Duodenal mucosa (tissue), 2 donors: ENCODE measurements around the gene ASIC1.

Source experiments
- H3K27ac ChIP-seq: one replicate; pipeline ENCODE4 v1.7.0; 2013; ENCODE audit warnings: low read depth, low read length
- H3K27me3 ChIP-seq, 2 donors: one replicate each; pipeline ENCODE4 v1.7.0; 2013; ENCODE audit warnings: low read length in 2 of 2, control low read depth in 1 of 2; ENCODE audit not compliant: insufficient read depth in 2 of 2, control insufficient read depth in 1 of 2
- H3K36me3 ChIP-seq, 2 donors: one replicate each; pipeline ENCODE4 v1.7.0; 2013; ENCODE audit warnings: low read length in 2 of 2, control low read depth in 1 of 2; ENCODE audit not compliant: insufficient read depth in 2 of 2, control insufficient read depth in 1 of 2
- H3K4me1 ChIP-seq, 2 donors: one replicate each; pipeline ENCODE4 v1.7.0; 2013; ENCODE audit warnings: low read length in 2 of 2, control low read depth in 1 of 2; ENCODE audit not compliant: insufficient read depth in 2 of 2, control insufficient read depth in 1 of 2
- H3K4me3 ChIP-seq, 2 donors: one replicate each; pipeline ENCODE4 v1.7.0; 2013; ENCODE audit warnings: low read length in 2 of 2, low read depth in 1 of 2
- H3K9ac ChIP-seq, 2 donors: one replicate each; pipeline ENCODE4 v1.7.0; 2013; ENCODE audit warnings: low read length in 2 of 2, low read depth in 1 of 2
- H3K9me3 ChIP-seq, 2 donors: one replicate each; pipeline ENCODE4 v1.7.0; 2013; ENCODE audit warnings: low read length in 2 of 2, control low read depth in 1 of 2; ENCODE audit not compliant: control insufficient read depth in 1 of 2

Gene ASIC1

DNA sequence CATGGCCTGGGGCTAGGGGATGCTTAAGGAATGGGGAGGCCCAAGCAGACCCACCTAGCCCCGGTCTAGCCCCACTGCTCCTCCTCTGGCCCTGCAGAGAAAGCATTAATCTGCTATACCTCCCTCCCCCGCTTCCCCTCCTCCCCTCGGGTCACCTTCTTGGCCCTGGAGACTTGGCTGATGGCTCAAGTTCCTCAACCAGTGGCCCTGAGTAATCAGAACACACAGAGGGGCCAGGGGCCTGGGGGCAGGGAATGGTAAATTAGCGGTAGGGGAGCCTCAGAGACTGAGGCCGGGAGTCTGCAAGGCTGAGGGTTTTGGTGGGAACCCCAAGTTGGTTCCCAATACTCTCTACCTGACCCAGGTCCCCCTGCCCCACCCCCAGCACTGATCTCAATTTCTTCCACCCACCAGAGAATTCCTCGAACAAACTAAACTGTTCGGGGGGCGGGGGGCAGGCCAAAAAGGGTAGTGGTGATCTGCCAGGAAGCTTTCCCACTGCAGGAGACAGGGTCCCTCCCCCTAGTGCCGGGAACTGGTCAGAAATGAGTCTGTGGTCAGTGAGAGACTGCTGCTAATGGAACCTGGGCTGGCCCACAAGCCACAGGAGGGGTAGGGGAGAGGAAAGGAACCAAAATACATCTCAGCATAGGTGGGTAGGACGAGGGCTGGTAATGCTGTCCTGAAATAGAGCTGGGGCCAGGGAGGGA, 15.0 kb downstream of the ASIC1 start:
- peaks cover 11% of the 10 kb centered on the region in 2 donors for H3K4me1 ChIP-seq
- no peak overlapping the region for H3K9ac ChIP-seq
- H3K27ac ChIP-seq, result no peak overlapping the region
- no peak overlapping the region for H3K4me3 ChIP-seq
- H3K9me3 ChIP-seq, result no peaks in the 10 kb centered on the region
- no peaks in the 10 kb centered on the region for H3K27me3 ChIP-seq
- no peaks in the 10 kb centered on the region for H3K36me3 ChIP-seq

DNA sequence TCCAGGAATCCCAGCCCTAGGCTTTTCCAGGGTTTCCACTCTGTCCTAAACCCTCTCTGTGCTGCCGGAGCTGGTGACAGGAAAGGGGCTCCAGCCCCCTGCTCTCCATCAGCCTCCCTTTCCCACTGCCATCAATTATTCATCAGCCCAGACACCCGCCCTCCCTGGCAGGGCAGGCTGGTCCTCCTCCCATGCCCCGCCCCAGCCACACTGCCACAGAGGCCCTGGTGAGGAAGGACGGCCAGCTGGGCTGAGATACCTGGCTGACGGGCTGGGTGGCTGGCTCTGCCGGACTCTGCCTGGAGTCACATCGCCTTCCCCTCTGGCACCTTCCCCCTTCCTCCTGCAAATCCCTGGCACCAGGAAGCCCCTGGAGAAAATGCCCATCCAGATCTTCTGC, 15.8 kb downstream of the ASIC1 start:
- no peak overlapping the region for H3K9ac ChIP-seq
- H3K36me3 ChIP-seq, result no peaks in the 10 kb centered on the region
- no peak overlapping the region for H3K4me3 ChIP-seq
- H3K9me3 ChIP-seq, result no peaks in the 10 kb centered on the region
- no peaks in the 10 kb centered on the region for H3K27me3 ChIP-seq
- no peak overlapping the region for H3K27ac ChIP-seq
- peaks cover 11% of the 10 kb centered on the region in 2 donors for H3K4me1 ChIP-seq

DNA sequence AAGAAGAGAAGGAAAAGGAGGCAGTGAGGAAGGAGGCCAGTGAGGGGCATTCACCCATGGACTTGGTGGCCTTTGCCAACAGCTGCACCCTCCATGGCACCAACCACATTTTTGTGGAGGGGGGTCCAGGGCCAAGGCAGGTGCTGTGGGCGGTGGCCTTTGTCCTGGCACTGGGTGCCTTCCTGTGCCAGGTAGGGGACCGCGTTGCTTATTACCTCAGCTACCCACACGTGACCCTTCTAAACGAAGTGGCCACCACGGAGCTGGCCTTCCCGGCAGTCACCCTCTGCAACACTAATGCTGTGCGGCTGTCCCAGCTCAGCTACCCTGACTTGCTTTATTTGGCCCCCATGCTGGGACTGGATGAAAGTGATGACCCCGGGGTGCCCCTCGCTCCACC, 16.3 kb downstream of the ASIC1 start:
- Histone ChIP-seq H3K27ac (no peak overlapping the region), H3K9me3 (no peaks in the 10 kb centered on the region), H3K9ac (no peak overlapping the region), H3K4me3 (no peak overlapping the region), H3K4me1 (peaks cover 11% of the 10 kb centered on the region in 2 donors), H3K27me3 (no peaks in the 10 kb centered on the region), H3K36me3 (no peaks in the 10 kb centered on the region)

DNA sequence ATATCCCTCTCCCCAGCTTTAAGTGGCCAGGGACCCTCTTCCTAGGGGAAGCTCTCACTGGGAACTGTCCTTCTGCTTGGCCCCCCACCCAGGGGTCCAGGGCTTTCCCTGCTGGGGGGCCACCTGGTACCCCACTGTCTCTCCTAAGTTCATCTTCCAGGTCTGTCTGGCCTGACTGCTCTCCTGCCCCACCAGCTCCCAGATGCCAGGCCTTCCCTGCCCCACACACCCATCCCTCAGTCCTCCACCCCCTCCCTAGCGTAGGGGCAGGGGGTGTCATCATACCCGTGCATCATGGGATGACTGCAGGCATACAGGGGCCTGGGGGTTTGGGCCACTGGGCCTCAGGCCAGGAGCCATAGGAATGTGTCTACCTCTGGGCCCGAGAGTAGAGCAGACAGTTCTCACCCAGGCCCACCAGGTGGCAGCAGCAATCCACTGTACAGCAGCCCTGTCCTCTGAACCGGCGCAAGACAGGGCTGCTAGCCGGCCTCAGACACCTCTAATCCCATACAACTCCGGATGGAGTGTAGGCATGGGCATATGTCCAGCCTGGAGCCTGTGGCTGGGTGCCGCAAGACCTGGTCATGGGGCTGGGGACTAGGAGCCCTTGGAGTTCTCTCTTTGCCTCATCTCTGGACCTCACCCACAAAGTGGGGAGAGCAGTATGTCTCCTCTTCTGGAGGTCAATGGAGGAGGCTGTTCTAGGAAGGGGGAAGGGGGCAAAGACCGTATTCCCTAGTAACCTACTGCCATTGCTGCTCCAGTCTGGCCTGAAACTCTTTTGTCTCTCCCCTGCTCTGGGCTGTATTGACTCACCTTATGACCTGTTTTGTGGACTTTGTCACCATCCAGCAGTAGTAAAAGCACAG, 17.8 kb downstream of the ASIC1 start:
- peak overlapping the region in 1 of 2 donors; percentile 3 for H3K9ac ChIP-seq

DNA sequence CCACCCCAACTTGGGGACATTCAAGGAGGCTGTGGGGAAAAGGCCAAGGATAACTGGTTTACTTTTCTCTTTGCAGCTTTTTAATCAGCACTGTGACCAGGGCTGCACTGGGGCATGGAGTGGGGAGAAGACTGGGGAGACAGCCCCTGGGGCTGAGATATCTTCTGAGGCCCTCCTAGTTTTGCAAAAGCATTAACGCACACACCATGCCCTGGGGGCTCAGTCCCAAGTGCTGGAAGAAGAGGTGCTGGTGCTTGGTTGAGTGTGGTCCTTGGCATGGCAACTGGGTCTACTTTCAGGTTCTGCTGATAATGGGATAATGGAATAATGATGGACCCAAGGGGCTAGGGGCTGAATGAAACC, 18.4 kb downstream of the ASIC1 start:
- no peaks in the 10 kb centered on the region for H3K27me3 ChIP-seq
- H3K4me1 ChIP-seq, result peaks cover 7 to 9% of the 10 kb centered on the region in 2 donors
- H3K9me3 ChIP-seq, result no peaks in the 10 kb centered on the region
- H3K4me3 ChIP-seq, result no peak overlapping the region
- no peak overlapping the region for H3K27ac ChIP-seq
- peak overlapping the region in 1 of 2 donors; percentile 3 for H3K9ac ChIP-seq
- H3K36me3 ChIP-seq, result no peaks in the 10 kb centered on the region

More for the DNA sequence above, 17.8 kb downstream of the ASIC1 start:
- peaks cover 9 to 11% of the 10 kb centered on the region in 2 donors for H3K4me1 ChIP-seq
- H3K36me3 ChIP-seq, result no peaks in the 10 kb centered on the region
- no peaks in the 10 kb centered on the region for H3K9me3 ChIP-seq
- H3K27me3 ChIP-seq, result no peaks in the 10 kb centered on the region
- no peak overlapping the region for H3K27ac ChIP-seq
- no peak overlapping the region for H3K4me3 ChIP-seq

DNA sequence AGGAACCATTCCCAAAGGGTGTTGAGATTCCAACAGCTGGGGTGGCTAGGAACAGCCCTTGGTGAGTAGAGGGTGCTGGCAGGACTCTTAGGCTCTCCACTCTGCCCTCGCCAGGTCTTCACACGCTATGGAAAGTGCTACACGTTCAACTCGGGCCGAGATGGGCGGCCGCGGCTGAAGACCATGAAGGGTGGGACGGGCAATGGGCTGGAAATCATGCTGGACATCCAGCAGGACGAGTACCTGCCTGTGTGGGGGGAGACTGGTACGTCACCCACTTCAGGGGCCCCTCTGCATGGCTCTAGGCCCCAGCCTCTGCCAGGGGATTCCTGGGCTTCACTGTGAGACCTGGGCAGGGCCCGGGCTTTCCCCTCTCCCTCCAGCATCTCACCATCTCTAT, 19.7 kb downstream of the ASIC1 start:
- no peak overlapping the region for H3K9ac ChIP-seq
- H3K9me3 ChIP-seq, result no peaks in the 10 kb centered on the region
- H3K4me1 ChIP-seq, result peaks cover 10 to 12% of the 10 kb centered on the region in 2 donors
- H3K27ac ChIP-seq, result no peak overlapping the region
- H3K4me3 ChIP-seq, result no peak overlapping the region
- H3K27me3 ChIP-seq, result no peaks in the 10 kb centered on the region
- H3K36me3 ChIP-seq, result no peaks in the 10 kb centered on the region

DNA sequence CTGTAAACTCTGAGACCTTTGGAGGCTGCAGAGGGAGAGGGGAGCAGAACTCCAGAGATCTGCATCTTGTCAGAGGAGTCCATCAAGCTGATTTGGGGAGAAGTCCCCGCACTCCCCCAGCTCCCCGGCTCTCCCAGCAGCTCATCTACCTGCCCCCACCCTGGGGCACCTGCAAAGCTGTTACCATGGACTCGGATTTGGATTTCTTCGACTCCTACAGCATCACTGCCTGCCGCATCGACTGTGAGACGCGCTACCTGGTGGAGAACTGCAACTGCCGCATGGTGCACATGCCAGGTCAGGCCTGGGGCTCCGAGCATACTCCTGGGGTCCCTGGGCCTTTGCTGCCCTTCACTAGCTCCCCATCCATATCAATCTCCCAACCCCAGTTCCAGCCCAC, 20.9 kb downstream of the ASIC1 start:
- H3K36me3 ChIP-seq, result no peaks in the 10 kb centered on the region
- no peak overlapping the region for H3K4me3 ChIP-seq
- no peak overlapping the region for H3K27ac ChIP-seq
- H3K4me1 ChIP-seq, result peaks cover 19 to 24% of the 10 kb centered on the region in 2 donors
- H3K9ac ChIP-seq, result no peak overlapping the region
- H3K9me3 ChIP-seq, result no peaks in the 10 kb centered on the region
- H3K27me3 ChIP-seq, result no peaks in the 10 kb centered on the region

DNA sequence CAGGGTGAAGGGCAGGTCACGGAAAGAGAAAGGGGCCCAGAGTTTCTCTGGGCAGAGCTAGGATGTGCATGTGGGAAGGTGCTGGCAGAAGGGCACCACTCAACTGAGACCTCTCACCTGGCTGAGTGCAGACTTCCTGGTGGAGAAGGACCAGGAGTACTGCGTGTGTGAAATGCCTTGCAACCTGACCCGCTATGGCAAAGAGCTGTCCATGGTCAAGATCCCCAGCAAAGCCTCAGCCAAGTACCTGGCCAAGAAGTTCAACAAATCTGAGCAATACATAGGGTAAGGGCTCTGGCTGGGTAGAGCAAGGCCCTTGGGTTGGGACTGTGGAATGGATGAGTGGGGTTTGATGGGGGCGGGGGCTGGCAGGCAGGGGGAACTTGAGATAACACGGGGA, 22.4 kb downstream of the ASIC1 start:
- Histone ChIP-seq H3K36me3 (no peaks in the 10 kb centered on the region), H3K27me3 (no peaks in the 10 kb centered on the region), H3K4me3 (no peak overlapping the region), H3K9me3 (no peaks in the 10 kb centered on the region), H3K9ac (no peak overlapping the region), H3K27ac (no peak overlapping the region), H3K4me1 (peaks cover 22 to 28% of the 10 kb centered on the region in 2 donors)

DNA sequence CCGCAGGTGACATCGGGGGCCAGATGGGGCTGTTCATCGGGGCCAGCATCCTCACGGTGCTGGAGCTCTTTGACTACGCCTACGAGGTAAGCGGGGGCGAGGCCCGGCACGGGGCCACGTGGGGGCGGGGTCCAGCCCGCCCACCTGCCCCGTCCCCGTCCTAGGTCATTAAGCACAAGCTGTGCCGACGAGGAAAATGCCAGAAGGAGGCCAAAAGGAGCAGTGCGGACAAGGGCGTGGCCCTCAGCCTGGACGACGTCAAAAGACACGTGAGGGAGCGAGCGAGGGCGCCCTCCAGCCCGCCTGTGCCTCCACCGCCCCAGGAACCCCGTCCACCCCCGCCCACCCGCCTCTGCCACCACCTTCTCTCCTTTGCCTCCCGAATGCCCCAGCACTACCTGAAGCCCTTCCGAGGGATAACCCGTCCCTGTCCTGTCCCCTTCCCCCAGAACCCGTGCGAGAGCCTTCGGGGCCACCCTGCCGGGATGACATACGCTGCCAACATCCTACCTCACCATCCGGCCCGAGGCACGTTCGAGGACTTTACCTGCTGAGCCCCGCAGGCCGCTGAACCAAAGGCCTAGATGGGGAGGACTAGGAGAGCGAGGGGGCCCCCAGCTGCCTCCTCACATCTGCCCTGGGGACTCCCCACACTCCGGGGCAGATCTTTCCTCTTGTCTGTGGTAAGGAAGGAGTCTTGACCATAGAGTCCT, 23.9 kb downstream of the ASIC1 start:
- Histone ChIP-seq H3K27ac (no peak overlapping the region), H3K9ac (no peak overlapping the region), H3K9me3 (no peaks in the 10 kb centered on the region), H3K36me3 (no peaks in the 10 kb centered on the region), H3K4me3 (no peak overlapping the region), H3K4me1 (peaks cover 22 to 25% of the 10 kb centered on the region in 2 donors), H3K27me3 (no peaks in the 10 kb centered on the region)

DNA sequence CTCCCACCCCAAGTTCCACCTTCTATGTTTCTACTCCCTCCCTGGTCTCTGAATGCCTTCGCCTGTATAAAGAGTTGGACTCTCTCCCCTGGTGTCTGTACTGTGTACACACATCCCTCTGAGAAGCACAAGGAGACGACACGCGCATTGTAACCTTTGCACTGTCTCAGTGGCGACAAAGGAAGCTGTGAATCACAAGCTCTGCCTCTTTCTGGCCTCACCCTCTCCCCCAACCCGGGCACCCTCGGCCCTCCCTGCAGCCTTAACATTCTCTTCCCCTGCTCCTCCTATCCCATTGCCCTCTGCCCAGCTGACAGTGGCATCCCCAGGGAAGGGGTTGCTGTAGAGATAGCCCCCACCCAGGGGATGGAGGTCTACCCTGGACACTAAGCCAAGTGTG, 25.2 kb downstream of the ASIC1 start:
- Histone ChIP-seq H3K27me3 (no peaks in the 10 kb centered on the region), H3K9me3 (no peaks in the 10 kb centered on the region), H3K9ac (peak overlapping the region in 1 of 2 donors; percentile 21), H3K36me3 (peaks cover 10 to 12% of the 10 kb centered on the region in 2 donors), H3K4me3 (no peak overlapping the region), H3K27ac (no peak overlapping the region), H3K4me1 (peaks cover 23 to 25% of the 10 kb centered on the region in 2 donors)
